ENCODE results near the gene TMEM86A. TPM values are rescaled to one million over a fixed set of nuclear protein-coding genes. Genes with fewer than 3 reads are reported as not detected.

Gene TMEM86A
- total and polyA plus RNA-seq, 2 of the 4 experiments (the other 2 are of a cell fraction), result 0.31 to 0.36 TPM

GRCh38 chr11:18700872-18701271, 2.3 kb downstream of the TMEM86A start:
- no peak overlapping the region for H2AFZ ChIP-seq (replicated peaks; ENCODE audit: low read length, poor library complexity)
- no peak overlapping the region for H3K4me3 ChIP-seq (ENCODE audit: insufficient read depth, low read depth, low read length)
- H3K9me3 ChIP-seq (ENCODE audit: control insufficient read depth, insufficient read depth, low read length), result no peaks in the 10 kb centered on the region
- H3K9ac ChIP-seq (ENCODE audit: low read depth, low read length), result no peak overlapping the region
- no peak overlapping the region for H3K56ac ChIP-seq (ENCODE audit: extremely low read depth, insufficient read depth, low read length)
- H3K4ac ChIP-seq (ENCODE audit: low read depth, low read length), result no peak overlapping the region
- H2BK15ac ChIP-seq (ENCODE audit: low read depth, low read length), result no peak overlapping the region
- no peak overlapping the region for H3K23ac ChIP-seq (ENCODE audit: low read depth, low read length)
- no peaks in the 10 kb centered on the region for H4K20me1 ChIP-seq (ENCODE audit: insufficient read depth, low read length)
- in situ Hi-C loops (cut with MboI; ENCODE audit: low sequenced_read_pairs), result no loop called here
- no peak overlapping the region for H2AK9ac ChIP-seq (replicated peaks; ENCODE audit: low read depth, low read length, poor library complexity)
- POLR2A ChIA-PET (ENCODE audit: unreplicated experiment), result no interaction called here
- CTCF ChIA-PET, result no interaction called here
- ATAC-seq (ENCODE audit: low read depth), result no peak
- H3K4me2 ChIP-seq (ENCODE audit: low read depth, low read length), result no peak overlapping the region
- H3K36me3 ChIP-seq (ENCODE audit: control insufficient read depth, insufficient read depth, low read length), result no peaks in the 10 kb centered on the region
- H2BK120ac ChIP-seq (ENCODE audit: low read depth, low read length), result no peak overlapping the region
- H3K14ac ChIP-seq (replicated peaks; ENCODE audit: low read depth, low read length), result no peak overlapping the region
- H3K4me1 ChIP-seq (ENCODE audit: control insufficient read depth, insufficient read depth, low read length), result peaks cover 4% of the 10 kb centered on the region
- no peak for TF ChIP-seq RAD21 (IDR thresholded peaks at IDR 0.05; ENCODE audit: low read length)
- no peak for TF ChIP-seq POLR2A (IDR thresholded peaks at IDR 0.05; ENCODE audit: low read depth, low read length)
- TF ChIP-seq FOS (IDR thresholded peaks at IDR 0.05; ENCODE audit: low read depth, low read length), result no peak
- TF ChIP-seq CHD1 (IDR thresholded peaks at IDR 0.05; ENCODE audit: low read depth, low read length), result no peak
- TF ChIP-seq MXI1 (IDR thresholded peaks at IDR 0.05; ENCODE audit: borderline replicate concordance, low read depth, low read length), result no peak
- TF ChIP-seq MAFK (IDR thresholded peaks at IDR 0.05; ENCODE audit: low read depth, low read length), result no peak
- no peak for TF ChIP-seq MAZ (IDR thresholded peaks at IDR 0.05; ENCODE audit: borderline replicate concordance, low read depth, low read length)
- TF ChIP-seq CEBPB (IDR thresholded peaks at IDR 0.05; ENCODE audit: low read depth, low read length), result no peak
- TF ChIP-seq RFX5 (IDR thresholded peaks at IDR 0.05; ENCODE audit: low read depth, low read length), result no peak
- TF ChIP-seq RCOR1 (IDR thresholded peaks at IDR 0.05; ENCODE audit: insufficient replicate concordance, low read length), result no peak
- TF ChIP-seq, protein P1, sequence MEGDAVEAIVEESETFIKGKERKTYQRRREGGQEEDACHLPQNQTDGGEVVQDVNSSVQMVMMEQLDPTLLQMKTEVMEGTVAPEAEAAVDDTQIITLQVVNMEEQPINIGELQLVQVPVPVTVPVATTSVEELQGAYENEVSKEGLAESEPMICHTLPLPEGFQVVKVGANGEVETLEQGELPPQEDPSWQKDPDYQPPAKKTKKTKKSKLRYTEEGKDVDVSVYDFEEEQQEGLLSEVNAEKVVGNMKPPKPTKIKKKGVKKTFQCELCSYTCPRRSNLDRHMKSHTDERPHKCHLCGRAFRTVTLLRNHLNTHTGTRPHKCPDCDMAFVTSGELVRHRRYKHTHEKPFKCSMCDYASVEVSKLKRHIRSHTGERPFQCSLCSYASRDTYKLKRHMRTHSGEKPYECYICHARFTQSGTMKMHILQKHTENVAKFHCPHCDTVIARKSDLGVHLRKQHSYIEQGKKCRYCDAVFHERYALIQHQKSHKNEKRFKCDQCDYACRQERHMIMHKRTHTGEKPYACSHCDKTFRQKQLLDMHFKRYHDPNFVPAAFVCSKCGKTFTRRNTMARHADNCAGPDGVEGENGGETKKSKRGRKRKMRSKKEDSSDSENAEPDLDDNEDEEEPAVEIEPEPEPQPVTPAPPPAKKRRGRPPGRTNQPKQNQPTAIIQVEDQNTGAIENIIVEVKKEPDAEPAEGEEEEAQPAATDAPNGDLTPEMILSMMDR (conservative IDR thresholded peaks at IDR 0.05; ENCODE audit: low read depth, low read length), result no peak
- TF ChIP-seq NFE2L2 (IDR thresholded peaks at IDR 0.05; ENCODE audit: low read depth, low read length), result no peak
- TF ChIP-seq USF2 (IDR thresholded peaks at IDR 0.05; ENCODE audit: low read depth, low read length), result no peak
- TF ChIP-seq, protein P2, sequence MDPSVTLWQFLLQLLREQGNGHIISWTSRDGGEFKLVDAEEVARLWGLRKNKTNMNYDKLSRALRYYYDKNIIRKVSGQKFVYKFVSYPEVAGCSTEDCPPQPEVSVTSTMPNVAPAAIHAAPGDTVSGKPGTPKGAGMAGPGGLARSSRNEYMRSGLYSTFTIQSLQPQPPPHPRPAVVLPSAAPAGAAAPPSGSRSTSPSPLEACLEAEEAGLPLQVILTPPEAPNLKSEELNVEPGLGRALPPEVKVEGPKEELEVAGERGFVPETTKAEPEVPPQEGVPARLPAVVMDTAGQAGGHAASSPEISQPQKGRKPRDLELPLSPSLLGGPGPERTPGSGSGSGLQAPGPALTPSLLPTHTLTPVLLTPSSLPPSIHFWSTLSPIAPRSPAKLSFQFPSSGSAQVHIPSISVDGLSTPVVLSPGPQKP (IDR thresholded peaks at IDR 0.05; ENCODE audit: borderline replicate concordance, low read depth, low read length), result no peak
- no peak for TF ChIP-seq BHLHE40 (IDR thresholded peaks at IDR 0.05; ENCODE audit: low read depth, low read length)
- TF ChIP-seq SMC3 (IDR thresholded peaks at IDR 0.05; ENCODE audit: low read depth, low read length), result no peak
- no peak overlapping the region for H2BK5ac ChIP-seq (ENCODE audit: low read depth, low read length, poor library complexity, severe bottlenecking)
- H4K5ac ChIP-seq (ENCODE audit: low read depth, low read length), result no peak overlapping the region
- H4K8ac ChIP-seq (ENCODE audit: low read depth in 2 of 2, low read length in 2 of 2), result no peak overlapping the region
- H2BK20ac ChIP-seq (ENCODE audit: low read depth, low read length), result no peak overlapping the region
- no peak overlapping the region for H3K27ac ChIP-seq (ENCODE audit: insufficient read depth, low read length)
- DNase-seq, result no peak
- H4K91ac ChIP-seq (ENCODE audit: insufficient read depth, low read depth, low read length), result no peak overlapping the region
- BruUV-seq (replicated peaks), result no TSS peak
- no peak overlapping the region for H2AK5ac ChIP-seq (ENCODE audit: low read depth, low read length)
- H3K18ac ChIP-seq (ENCODE audit: low read depth, low read length), result no peak overlapping the region
- peaks cover 6% of the 10 kb centered on the region; the same call in 1 of the 2 replicates for H3K9me1 ChIP-seq (ENCODE audit: insufficient read depth, low read length)
- H3K27me3 ChIP-seq (ENCODE audit: control insufficient read depth, insufficient read depth, low read length), result peaks cover 23% of the 10 kb centered on the region; the same call in 1 of the 2 replicates
- no peaks in the 10 kb centered on the region for H3K79me1 ChIP-seq (ENCODE audit: low read depth in 1 of 2, low read length in 2 of 2)
- intact Hi-C loops (cut with micrococcal nuclease), result no loop called here
- 100% methylated on average over 1 of the region's 7 CpGs; no CpG with 5 or more reads in 1 of the 2 experiments for WGBS, 2 experiments (ENCODE audit: extremely low coverage in 2 of 2, insufficient read length in 1 of 2)
- dilution Hi-C loops (cut with HindIII; ENCODE audit: low sequenced_read_pairs, unreplicated experiment), result no loop called here

All from IMR-90 (cell line).